Muscle layer of duodenum (tissue), 2 donors: ENCODE results near the gene MRPL36.
"Not testable (repeated sequence)": the region's sequence is repeated elsewhere in the genome, so short reads cannot be mapped to it uniquely, and the experiment has no call there.

Experiments used
- H3K27ac ChIP-seq: one replicate; pipeline ENCODE4 v1.7.0; 2013; ENCODE audit warnings: mild to moderate bottlenecking, low read length
- H3K27me3 ChIP-seq: one replicate; pipeline ENCODE4 v1.7.0; 2013; ENCODE audit warnings: low read depth, mild to moderate bottlenecking, control low read depth, low read length
- H3K36me3 ChIP-seq, 2 donors: one replicate each; pipeline ENCODE4 v1.7.0; 2013; ENCODE audit warnings: low read length in 2 of 2, control low read depth in 1 of 2, mild to moderate bottlenecking in 1 of 2; ENCODE audit not compliant: insufficient read depth in 2 of 2, control insufficient read depth in 1 of 2
- H3K4me1 ChIP-seq, 2 donors: one replicate each; pipeline ENCODE4 v1.7.0; 2013; ENCODE audit warnings: low read length in 2 of 2, mild to moderate bottlenecking in 2 of 2, control low read depth in 1 of 2, moderate library complexity in 1 of 2; ENCODE audit not compliant: insufficient read depth in 2 of 2, control insufficient read depth in 1 of 2
- H3K4me3 ChIP-seq, 2 donors: one replicate each; pipeline ENCODE4 v1.7.0; 2013; ENCODE audit warnings: low read length in 2 of 2, low read depth in 1 of 2, mild to moderate bottlenecking in 1 of 2
- H3K9me3 ChIP-seq, 2 donors: one replicate each; pipeline ENCODE4 v1.7.0; 2013; ENCODE audit warnings: low read length in 2 of 2, control low read depth in 1 of 2, mild to moderate bottlenecking in 1 of 2; ENCODE audit not compliant: control insufficient read depth in 1 of 2
- donor health status: healthy.

Gene MRPL36

DNA sequence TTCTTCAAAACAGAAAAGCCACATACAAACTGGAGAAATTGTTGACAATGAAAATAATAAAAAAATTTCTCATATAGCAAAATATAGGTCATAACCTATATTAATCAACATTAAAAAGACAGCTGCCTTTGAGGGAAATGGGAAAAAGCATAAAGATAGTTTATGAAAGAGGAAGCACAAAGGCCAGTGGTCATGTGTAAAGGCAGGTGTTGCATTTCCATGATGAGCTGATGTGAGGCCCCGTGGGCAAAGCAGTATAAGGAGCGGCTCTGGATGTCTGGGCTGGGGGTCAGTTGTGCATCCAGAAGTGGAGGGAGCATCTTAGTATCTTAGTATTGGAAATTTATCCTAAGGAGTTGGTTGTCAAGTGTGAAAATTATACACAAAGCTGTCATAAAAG is 19.8 kb upstream of the MRPL36 start:
- H3K27ac ChIP-seq: no peak overlapping the region
- no peaks in the 10 kb centered on the region for H3K9me3 ChIP-seq
- no peaks in the 10 kb centered on the region for H3K27me3 ChIP-seq
- no peaks in the 10 kb centered on the region for H3K4me1 ChIP-seq
- H3K36me3 ChIP-seq: peaks cover 58 to 83% of the 10 kb centered on the region in 2 donors
- H3K4me3 ChIP-seq: no peak overlapping the region

DNA sequence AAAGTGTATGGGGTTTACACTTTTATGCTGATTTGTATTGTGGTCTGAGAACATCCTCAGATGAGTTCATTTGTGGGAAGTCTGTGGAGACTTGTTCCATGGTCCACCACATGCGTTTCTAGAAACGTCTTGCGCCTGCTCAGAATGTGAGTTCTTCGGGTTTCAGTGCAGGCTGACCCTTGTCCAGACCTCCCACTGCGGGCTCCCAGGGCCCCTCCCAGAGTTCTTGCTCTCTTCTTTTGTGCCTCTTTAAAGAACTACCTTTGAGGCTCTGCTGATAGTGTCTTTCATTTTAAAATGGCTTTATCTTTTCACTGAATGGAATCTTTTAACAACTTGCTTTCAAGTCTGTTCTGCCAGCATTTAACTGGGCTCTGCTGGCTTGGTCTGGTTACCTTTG is 19.1 kb upstream of the MRPL36 start:
- no peaks in the 10 kb centered on the region for H3K9me3 ChIP-seq
- H3K4me3 ChIP-seq: no peak overlapping the region
- no peak overlapping the region for H3K27ac ChIP-seq
- H3K36me3 ChIP-seq: peaks cover 65 to 83% of the 10 kb centered on the region in 2 donors
- H3K27me3 ChIP-seq: no peaks in the 10 kb centered on the region
- no peaks in the 10 kb centered on the region for H3K4me1 ChIP-seq

DNA sequence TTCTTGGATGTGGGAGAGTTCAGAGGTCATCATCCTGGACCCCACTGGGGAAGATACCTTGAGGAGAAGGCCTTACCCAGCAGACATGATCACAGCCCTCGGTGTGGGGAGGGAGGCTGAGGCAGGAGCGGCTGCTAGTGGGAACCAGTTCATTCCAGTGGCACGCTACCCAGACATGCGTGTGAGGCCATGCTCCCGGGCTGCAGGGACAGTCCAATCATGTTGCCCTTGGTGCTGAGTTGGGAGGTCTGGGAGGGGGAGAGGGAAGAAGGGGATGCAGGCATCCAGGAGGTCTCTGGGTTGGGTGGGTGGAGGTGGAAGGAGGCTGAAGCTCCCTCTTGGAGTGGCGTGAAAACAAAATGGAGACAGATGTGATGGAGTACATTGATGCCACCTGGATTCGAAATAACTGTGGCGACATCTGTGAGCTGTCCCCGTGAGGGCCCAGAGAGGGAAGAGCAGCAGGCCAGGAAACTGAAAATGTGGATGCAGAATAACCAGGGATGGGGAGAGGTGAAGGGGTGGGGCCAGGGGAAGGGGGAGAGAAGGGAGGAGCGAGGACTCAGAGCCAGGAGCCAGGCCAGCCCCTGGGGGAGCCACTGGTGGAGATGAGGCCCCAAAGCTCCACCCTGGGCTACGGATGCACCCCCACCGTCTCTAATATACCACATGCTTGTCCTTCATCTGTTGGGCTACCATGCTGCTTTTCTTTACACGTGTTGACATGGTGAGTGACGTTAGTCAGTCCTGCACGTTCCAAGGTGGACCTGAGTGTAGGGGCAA is 17.8 kb upstream of the MRPL36 start:
- Histone ChIP-seq H3K9me3 (no peaks in the 10 kb centered on the region), H3K27ac (no peak overlapping the region), H3K27me3 (no peaks in the 10 kb centered on the region), H3K36me3 (peaks cover 72 to 91% of the 10 kb centered on the region in 2 donors), H3K4me1 (no peaks in the 10 kb centered on the region), H3K4me3 (no peak overlapping the region)

GRCh38 chr5:1816495-1817089 is 17.0 kb upstream of the MRPL36 start:
- H3K4me3 ChIP-seq: not testable (repeated sequence)
- H3K36me3 ChIP-seq: peaks cover 72 to 89% of the 10 kb centered on the region in 2 donors

GRCh38 chr5:1815881-1816292 is 16.2 kb upstream of the MRPL36 start:
- no peak overlapping the region for H3K4me3 ChIP-seq
- no peaks in the 10 kb centered on the region for H3K9me3 ChIP-seq
- no peaks in the 10 kb centered on the region for H3K27me3 ChIP-seq
- H3K36me3 ChIP-seq: peaks cover 68 to 87% of the 10 kb centered on the region in 2 donors
- no peaks in the 10 kb centered on the region for H3K4me1 ChIP-seq
- H3K27ac ChIP-seq: no peak overlapping the region

More at GRCh38 chr5:1816495-1817089, 17.0 kb upstream of the MRPL36 start:
- not testable (repeated sequence) for H3K27ac ChIP-seq, H3K27me3 ChIP-seq, H3K9me3 ChIP-seq, H3K4me1 ChIP-seq

GRCh38 chr5:1815071-1815786 is 15.6 kb upstream of the MRPL36 start:
- Histone ChIP-seq H3K4me1 (no peaks in the 10 kb centered on the region), H3K27me3 (no peaks in the 10 kb centered on the region), H3K27ac (no peak overlapping the region), H3K4me3 (no peak overlapping the region), H3K36me3 (peaks cover 62 to 87% of the 10 kb centered on the region in 2 donors), H3K9me3 (no peaks in the 10 kb centered on the region)

- Histone ChIP-seq H3K4me1 (no peaks in the 10 kb centered on the region), H3K4me3 (no peak overlapping the region), H3K27ac (no peak overlapping the region), H3K27me3 (no peaks in the 10 kb centered on the region), H3K9me3 (no peaks in the 10 kb centered on the region), H3K36me3 (peaks cover 60 to 89% of the 10 kb centered on the region in 2 donors)
These were observed 14.8 kb upstream of the MRPL36 start for GRCh38 chr5:1814183-1815020.

DNA sequence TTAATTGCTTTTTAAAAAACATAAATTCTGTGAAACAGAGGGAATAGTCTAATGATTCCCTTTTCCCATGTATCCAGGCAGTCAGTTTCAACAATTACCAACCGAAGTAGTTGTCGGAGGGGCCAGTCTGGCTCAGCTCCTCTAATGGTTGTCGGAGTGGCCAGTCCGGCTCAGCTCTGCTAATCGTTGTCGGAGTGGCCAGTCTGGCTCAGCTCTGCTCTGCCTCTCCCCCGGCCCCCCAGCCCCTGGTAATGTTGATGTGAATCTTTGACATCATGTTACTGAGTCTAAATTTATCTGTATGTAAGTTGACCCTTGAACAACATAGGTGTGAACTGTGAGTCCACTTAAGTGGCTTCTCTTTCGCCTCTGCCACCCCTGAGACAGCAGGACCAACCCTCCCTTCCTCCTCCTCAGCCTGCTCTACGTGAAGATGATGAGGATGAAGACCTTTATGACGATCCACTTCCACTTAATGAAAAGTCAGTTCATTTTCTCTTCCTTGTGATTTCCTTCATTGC is 11.0 kb upstream of the MRPL36 start:
- peaks cover 54 to 90% of the 10 kb centered on the region in 2 donors for H3K36me3 ChIP-seq
- no peaks in the 10 kb centered on the region for H3K4me1 ChIP-seq
- H3K9me3 ChIP-seq: no peaks in the 10 kb centered on the region
- no peak overlapping the region for H3K4me3 ChIP-seq
- H3K27ac ChIP-seq: no peak overlapping the region
- H3K27me3 ChIP-seq: no peaks in the 10 kb centered on the region

DNA sequence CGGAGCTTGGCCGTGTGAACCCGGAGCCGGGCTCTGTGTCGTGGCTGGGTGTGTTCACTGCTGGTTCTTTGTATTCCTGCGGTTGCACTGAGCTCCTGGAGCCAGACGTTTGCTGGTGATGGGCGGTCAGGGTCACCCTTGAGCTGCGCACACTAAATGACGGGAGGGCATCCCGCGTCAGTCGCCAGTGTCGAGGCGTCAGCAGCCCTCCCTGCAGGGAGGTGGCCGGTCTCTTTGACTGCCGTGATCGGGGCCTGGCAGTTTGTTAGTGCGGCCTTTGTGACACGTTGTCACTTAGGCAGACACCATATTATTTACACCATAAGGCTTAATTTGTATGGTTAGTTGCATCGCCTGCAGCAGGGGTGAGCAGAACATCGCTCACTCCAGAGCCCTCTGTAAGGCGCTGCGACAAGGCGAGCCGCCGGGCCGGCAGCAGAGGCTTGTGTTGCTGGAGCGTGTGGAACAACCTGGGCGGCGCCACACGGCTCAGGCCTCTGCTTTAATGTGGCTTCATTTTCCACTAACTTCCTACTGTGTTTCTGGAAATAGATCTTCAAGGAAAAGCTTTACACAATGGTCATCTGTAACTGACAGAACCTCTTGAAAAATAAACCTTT is 9.9 kb upstream of the MRPL36 start:
- Histone ChIP-seq H3K9me3 (no peaks in the 10 kb centered on the region), H3K36me3 (peaks cover 55 to 90% of the 10 kb centered on the region in 2 donors), H3K4me1 (no peaks in the 10 kb centered on the region), H3K27me3 (no peaks in the 10 kb centered on the region), H3K27ac (no peak overlapping the region), H3K4me3 (no peak overlapping the region)

DNA sequence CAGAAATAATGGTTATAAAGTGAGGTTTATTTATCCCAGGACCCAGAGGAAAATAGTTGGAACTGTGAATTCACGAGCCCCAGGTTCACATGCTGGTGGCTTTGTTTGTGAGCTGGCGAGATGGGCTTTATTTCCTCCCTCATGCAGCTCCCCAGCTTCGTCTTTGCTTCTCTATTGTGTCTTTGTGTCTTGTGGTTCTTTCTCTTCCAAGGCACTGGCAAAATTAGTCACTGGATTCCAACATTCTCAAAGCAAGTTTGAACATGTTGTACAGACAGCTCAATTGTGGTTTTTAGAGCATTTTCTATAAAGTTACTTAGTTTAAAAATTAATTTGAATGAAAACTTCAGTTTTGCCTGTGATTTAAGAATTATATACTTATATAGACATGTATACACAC is 8.8 kb upstream of the MRPL36 start:
- H3K27me3 ChIP-seq: no peaks in the 10 kb centered on the region
- H3K4me1 ChIP-seq: no peaks in the 10 kb centered on the region
- H3K27ac ChIP-seq: no peak overlapping the region
- H3K36me3 ChIP-seq: peaks cover 55 to 90% of the 10 kb centered on the region in 2 donors
- H3K9me3 ChIP-seq: no peaks in the 10 kb centered on the region
- no peak overlapping the region for H3K4me3 ChIP-seq
